GM12873 (cell line): Measurements from ENCODE around the gene FGFR1OP2.

Experiments
- CTCF ChIP-seq: IDR thresholded peaks from 2 replicates; pipeline ENCODE4 v1.5.1; 2012; ENCODE audit warnings: low read depth, mild to moderate bottlenecking, moderate library complexity, low read length, control low read depth; ENCODE audit not compliant: insufficient read depth; ENCODE audit errors: missing control alignments

FGFR1OP2 gene

GRCh38 chr12:26936559-26937442, 1.5 kb upstream of the FGFR1OP2 start:
- no peak for TF ChIP-seq CTCF

GRCh38 chr12:26937443-26937862, 817 bp upstream of the FGFR1OP2 start:
- TF ChIP-seq CTCF: no peak

GRCh38 chr12:26938701-26939062, 412 bp downstream of the FGFR1OP2 start:
- TF ChIP-seq CTCF: no peak

GRCh38 chr12:26939192-26939832, 1.0 kb downstream of the FGFR1OP2 start:
- no peak for TF ChIP-seq CTCF

GRCh38 chr12:26939953-26940352, 1.7 kb downstream of the FGFR1OP2 start:
- no peak for TF ChIP-seq CTCF

- no peak for TF ChIP-seq CTCF
Measured at GRCh38 chr12:26940516-26941214, 2.4 kb downstream of the FGFR1OP2 start.

- no peak for TF ChIP-seq CTCF
Measured at GRCh38 chr12:26941215-26941594, 2.9 kb downstream of the FGFR1OP2 start.
